ENCODE measurements around the gene ABHD12B. TPM values are rescaled to one million over a fixed set of nuclear protein-coding genes. Genes with fewer than 3 reads are reported as not detected.

Gene ABHD12B
- total RNA-seq, 6 donors from 2014 or later, result 0.26 to 7.6 (median 0.44) TPM; not detected in 3

GRCh38 chr14:50865391-50866076 is 6.3 kb upstream of the ABHD12B start:
- Histone ChIP-seq H3K4me1 (peaks cover 0 to 9% (median 2%) of the 10 kb centered on the region in 4 donors), H3K27ac (peak overlapping the region in 2 of 4 donors; percentile 20 to 55), H3K36me3 (no peaks in the 10 kb centered on the region), H3K27me3 (no peaks in the 10 kb centered on the region), H3K4me3 (no peak overlapping the region), H3K9me3 (no peaks in the 10 kb centered on the region)
- WGBS, 2 donors, result 34 to 39% methylated on average over 11 of the region's 11 CpGs
- TF ChIP-seq POLR2AphosphoS5 (IDR thresholded peaks at IDR 0.05), result no peak
- TF ChIP-seq, protein P1, sequence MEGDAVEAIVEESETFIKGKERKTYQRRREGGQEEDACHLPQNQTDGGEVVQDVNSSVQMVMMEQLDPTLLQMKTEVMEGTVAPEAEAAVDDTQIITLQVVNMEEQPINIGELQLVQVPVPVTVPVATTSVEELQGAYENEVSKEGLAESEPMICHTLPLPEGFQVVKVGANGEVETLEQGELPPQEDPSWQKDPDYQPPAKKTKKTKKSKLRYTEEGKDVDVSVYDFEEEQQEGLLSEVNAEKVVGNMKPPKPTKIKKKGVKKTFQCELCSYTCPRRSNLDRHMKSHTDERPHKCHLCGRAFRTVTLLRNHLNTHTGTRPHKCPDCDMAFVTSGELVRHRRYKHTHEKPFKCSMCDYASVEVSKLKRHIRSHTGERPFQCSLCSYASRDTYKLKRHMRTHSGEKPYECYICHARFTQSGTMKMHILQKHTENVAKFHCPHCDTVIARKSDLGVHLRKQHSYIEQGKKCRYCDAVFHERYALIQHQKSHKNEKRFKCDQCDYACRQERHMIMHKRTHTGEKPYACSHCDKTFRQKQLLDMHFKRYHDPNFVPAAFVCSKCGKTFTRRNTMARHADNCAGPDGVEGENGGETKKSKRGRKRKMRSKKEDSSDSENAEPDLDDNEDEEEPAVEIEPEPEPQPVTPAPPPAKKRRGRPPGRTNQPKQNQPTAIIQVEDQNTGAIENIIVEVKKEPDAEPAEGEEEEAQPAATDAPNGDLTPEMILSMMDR (IDR thresholded peaks at IDR 0.05), result no peak
- no peak for TF ChIP-seq POLR2A (IDR thresholded peaks at IDR 0.05)
- TF ChIP-seq EP300 (IDR thresholded peaks at IDR 0.05), result no peak
- ATAC-seq (ENCODE audit: low FRiP score in 2 of 2) (no peak), DNase-seq (no peak)

GRCh38 chr14:50871228-50871627 is 625 bp upstream of the ABHD12B start:
- no peak overlapping the region for H3K4me3 ChIP-seq
- ATAC-seq (ENCODE audit: low FRiP score in 2 of 2) (no peak), DNase-seq (no peak)
- peaks cover 5 to 9% (median 8%) of the 10 kb centered on the region in 4 donors for H3K4me1 ChIP-seq
- H3K27ac ChIP-seq, result no peak overlapping the region
- no peaks in the 10 kb centered on the region for H3K9me3 ChIP-seq
- TF ChIP-seq POLR2A (IDR thresholded peaks at IDR 0.05) (no peak), POLR2AphosphoS5 (IDR thresholded peaks at IDR 0.05) (no peak), EP300 (IDR thresholded peaks at IDR 0.05) (no peak)
- TF ChIP-seq, protein P1 (IDR thresholded peaks at IDR 0.05), result no peak
- no peaks in the 10 kb centered on the region for H3K36me3 ChIP-seq
- WGBS, 2 donors, result 79 to 84% methylated on average over 5 of the region's 5 CpGs
- H3K27me3 ChIP-seq, result peaks cover 0 to 13% (median 3%) of the 10 kb centered on the region in 4 donors

- ATAC-seq (ENCODE audit: low FRiP score in 2 of 2), result no peak
- no peaks in the 10 kb centered on the region for H3K9me3 ChIP-seq
- TF ChIP-seq, protein P1 (IDR thresholded peaks at IDR 0.05), result no peak
- TF ChIP-seq EP300 (IDR thresholded peaks at IDR 0.05) (no peak), POLR2AphosphoS5 (IDR thresholded peaks at IDR 0.05) (no peak), POLR2A (IDR thresholded peaks at IDR 0.05) (no peak)
- no peaks in the 10 kb centered on the region for H3K36me3 ChIP-seq
- H3K27ac ChIP-seq, result no peak overlapping the region
- no peak for DNase-seq
- no peak overlapping the region for H3K4me3 ChIP-seq
- peaks cover 0 to 13% (median 3%) of the 10 kb centered on the region in 4 donors for H3K27me3 ChIP-seq
- peaks cover 5 to 9% (median 8%) of the 10 kb centered on the region in 4 donors for H3K4me1 ChIP-seq
- WGBS, 2 donors, result 57 to 59% methylated on average over 2 of the region's 2 CpGs
These were observed 2.9 kb downstream of the ABHD12B start for GRCh38 chr14:50874757-50875156.

GRCh38 chr14:50875359-50876070 is 3.7 kb downstream of the ABHD12B start:
- no peak for DNase-seq
- Histone ChIP-seq H3K9me3 (no peaks in the 10 kb centered on the region), H3K27ac (no peak overlapping the region), H3K4me1 (peaks cover 5 to 9% (median 8%) of the 10 kb centered on the region in 4 donors), H3K4me3 (no peak overlapping the region), H3K36me3 (no peaks in the 10 kb centered on the region), H3K27me3 (peaks cover 0 to 13% (median 3%) of the 10 kb centered on the region in 4 donors)
- ATAC-seq (ENCODE audit: low FRiP score in 2 of 2), result no peak
- WGBS, 2 donors, result 57 to 59% methylated on average over 7 of the region's 7 CpGs
- TF ChIP-seq, protein P1 (IDR thresholded peaks at IDR 0.05), result no peak
- TF ChIP-seq POLR2A (IDR thresholded peaks at IDR 0.05) (no peak), POLR2AphosphoS5 (IDR thresholded peaks at IDR 0.05) (no peak), EP300 (IDR thresholded peaks at IDR 0.05) (no peak)
